Measurements from ENCODE around the gene UCHL1. TPM values are rescaled to one million over a fixed set of nuclear protein-coding genes. Genes with fewer than 3 reads are reported as not detected.

Gene UCHL1
- total RNA-seq, 6 experiments from 2014 or later, result 0.44 to 8.7 (median 1.6) TPM; not detected in 1

DNA sequence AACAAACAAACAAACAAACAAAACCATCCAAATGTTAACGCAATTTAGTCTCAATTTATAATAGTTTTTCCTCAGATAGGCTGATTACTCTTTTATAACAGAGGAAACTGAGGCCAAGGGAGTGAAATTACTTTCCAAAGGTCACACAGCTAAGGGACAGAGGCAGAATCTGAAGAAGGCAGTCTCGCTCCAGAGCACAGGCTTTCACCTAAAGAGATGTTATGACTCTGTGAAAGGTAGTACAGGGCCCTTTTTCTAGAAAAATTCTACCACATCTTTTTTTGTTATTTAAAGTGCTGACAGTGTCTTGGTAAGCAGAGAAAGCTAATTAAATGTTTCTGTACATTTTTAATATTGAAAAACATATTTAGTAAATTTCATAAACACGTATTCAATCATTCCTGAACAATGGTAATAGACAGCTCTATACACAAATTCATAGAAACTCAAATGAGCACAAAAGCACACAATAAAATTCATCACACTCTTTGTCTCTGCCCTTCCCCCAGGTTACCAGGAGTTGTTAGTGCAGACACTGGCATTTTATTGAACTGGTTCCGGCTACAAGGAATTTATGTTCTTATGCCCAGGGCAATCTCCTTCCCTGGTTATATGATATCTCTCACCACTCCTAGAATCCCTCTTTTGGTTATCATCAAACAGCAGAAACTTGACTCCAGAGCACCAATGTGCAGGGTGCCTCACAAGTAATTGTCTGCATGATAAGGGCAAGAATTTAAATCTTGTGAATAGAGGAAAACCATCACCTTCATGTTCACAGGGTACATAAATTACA is 34.7 kb upstream of the UCHL1 start:
- Histone ChIP-seq H3K27ac (no peak overlapping the region), H3K4me3 (no peak overlapping the region), H3K4me1 (no peaks in the 10 kb centered on the region), H3K27me3 (no peaks in the 10 kb centered on the region), H3K9me3 (no peaks in the 10 kb centered on the region), H3K36me3 (no peaks in the 10 kb centered on the region)
- DNase-seq (no peak), ATAC-seq (no peak)
- WGBS (ENCODE audit: insufficient coverage, low coverage, low lambda C conversion rate, missing lambda C conversion rate), result 78% methylated on average over 4 of the region's 4 CpGs
- TF ChIP-seq, protein P1, sequence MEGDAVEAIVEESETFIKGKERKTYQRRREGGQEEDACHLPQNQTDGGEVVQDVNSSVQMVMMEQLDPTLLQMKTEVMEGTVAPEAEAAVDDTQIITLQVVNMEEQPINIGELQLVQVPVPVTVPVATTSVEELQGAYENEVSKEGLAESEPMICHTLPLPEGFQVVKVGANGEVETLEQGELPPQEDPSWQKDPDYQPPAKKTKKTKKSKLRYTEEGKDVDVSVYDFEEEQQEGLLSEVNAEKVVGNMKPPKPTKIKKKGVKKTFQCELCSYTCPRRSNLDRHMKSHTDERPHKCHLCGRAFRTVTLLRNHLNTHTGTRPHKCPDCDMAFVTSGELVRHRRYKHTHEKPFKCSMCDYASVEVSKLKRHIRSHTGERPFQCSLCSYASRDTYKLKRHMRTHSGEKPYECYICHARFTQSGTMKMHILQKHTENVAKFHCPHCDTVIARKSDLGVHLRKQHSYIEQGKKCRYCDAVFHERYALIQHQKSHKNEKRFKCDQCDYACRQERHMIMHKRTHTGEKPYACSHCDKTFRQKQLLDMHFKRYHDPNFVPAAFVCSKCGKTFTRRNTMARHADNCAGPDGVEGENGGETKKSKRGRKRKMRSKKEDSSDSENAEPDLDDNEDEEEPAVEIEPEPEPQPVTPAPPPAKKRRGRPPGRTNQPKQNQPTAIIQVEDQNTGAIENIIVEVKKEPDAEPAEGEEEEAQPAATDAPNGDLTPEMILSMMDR (IDR thresholded peaks at IDR 0.05), result no peak
- no peak for TF ChIP-seq POLR2A (IDR thresholded peaks at IDR 0.05)
- intact Hi-C loops (cut with DNase I), result no loop called here

DNA sequence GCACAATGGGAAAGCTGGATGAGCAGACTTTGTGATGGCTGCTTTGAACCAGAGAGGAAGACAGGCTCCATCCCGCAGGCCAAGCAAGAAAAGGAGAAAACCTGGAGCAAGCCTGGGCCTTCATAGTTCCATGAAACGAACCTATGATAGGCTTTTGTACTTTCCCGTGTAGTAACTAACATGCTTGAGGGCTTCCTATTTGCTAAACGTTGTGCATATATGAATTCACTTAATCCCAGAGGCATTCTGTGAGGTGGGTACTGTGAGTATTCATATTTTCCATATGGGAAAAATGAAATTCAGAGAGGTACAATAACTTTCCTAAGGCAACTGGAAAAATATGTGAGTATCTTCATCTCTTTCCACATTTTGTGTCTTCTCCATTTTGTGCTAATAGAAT is 28.8 kb upstream of the UCHL1 start:
- H3K4me3 ChIP-seq, result no peak overlapping the region
- no peaks in the 10 kb centered on the region for H3K4me1 ChIP-seq
- H3K27me3 ChIP-seq, result no peaks in the 10 kb centered on the region
- H3K27ac ChIP-seq, result no peak overlapping the region
- no peak for TF ChIP-seq POLR2A (IDR thresholded peaks at IDR 0.05)
- TF ChIP-seq, protein P1 (IDR thresholded peaks at IDR 0.05), result no peak
- no peaks in the 10 kb centered on the region for H3K9me3 ChIP-seq
- no peak for DNase-seq
- no peak for ATAC-seq
- WGBS (ENCODE audit: insufficient coverage, low coverage, low lambda C conversion rate, missing lambda C conversion rate), result 53% methylated on average over 3 of the region's 4 CpGs
- no peaks in the 10 kb centered on the region for H3K36me3 ChIP-seq
- intact Hi-C loops (cut with DNase I), result no loop called here

DNA sequence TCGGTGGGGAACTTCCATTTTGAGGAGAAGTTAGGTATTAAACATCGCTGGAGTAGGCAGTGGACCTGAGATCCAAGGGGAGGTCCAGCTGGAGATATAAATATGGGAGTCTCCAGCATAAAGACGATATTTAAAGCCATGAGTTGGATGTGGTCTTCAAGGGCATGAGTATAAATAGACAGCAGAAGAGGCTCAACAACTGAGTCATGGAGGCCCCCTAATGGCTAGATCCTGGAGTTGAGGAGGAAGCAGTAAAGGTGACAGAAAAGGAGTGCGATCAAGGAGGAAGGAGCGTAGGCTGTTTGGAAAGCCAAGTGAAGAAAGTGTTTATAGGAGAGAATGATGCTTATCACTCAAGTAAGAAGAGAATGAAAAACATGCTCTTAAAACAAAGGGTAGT is 24.3 kb upstream of the UCHL1 start:
- H3K36me3 ChIP-seq, result no peaks in the 10 kb centered on the region
- peak in 1 of 4 donors; percentile 43 for ATAC-seq
- DNase-seq, result no peak
- no peaks in the 10 kb centered on the region for H3K27me3 ChIP-seq
- WGBS (ENCODE audit: insufficient coverage, low coverage, low lambda C conversion rate, missing lambda C conversion rate), result 62% methylated on average over 4 of the region's 5 CpGs
- H3K27ac ChIP-seq, result no peak overlapping the region
- no peaks in the 10 kb centered on the region for H3K4me1 ChIP-seq
- no peak overlapping the region for H3K4me3 ChIP-seq
- TF ChIP-seq POLR2A (IDR thresholded peaks at IDR 0.05), result no peak
- TF ChIP-seq, protein P1 (IDR thresholded peaks at IDR 0.05), result no peak
- intact Hi-C loops (cut with DNase I), result no loop called here
- H3K9me3 ChIP-seq, result no peaks in the 10 kb centered on the region

DNA sequence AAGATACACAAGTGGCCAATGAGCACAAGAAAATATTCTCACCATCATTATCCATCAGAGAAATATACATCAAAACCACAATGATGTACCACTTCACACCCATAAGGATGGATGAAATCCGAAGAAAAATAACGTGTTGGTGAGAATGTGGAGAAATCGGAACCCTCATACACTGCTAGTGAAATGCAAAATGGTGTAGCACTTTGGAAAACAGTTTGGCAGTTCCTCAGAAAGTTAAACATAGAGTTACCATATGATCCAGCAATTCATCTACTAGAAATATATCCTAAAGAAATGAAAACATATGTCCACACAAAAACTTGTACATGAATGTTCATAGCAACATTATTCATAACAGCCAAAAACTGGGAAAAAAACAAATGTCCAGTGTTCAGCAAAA is 23.9 kb upstream of the UCHL1 start:
- Histone ChIP-seq H3K27me3 (no peaks in the 10 kb centered on the region), H3K4me3 (no peak overlapping the region), H3K36me3 (no peaks in the 10 kb centered on the region), H3K4me1 (no peaks in the 10 kb centered on the region), H3K27ac (no peak overlapping the region), H3K9me3 (no peaks in the 10 kb centered on the region)
- WGBS (ENCODE audit: insufficient coverage, low coverage, low lambda C conversion rate, missing lambda C conversion rate), result 42% methylated on average over 3 of the region's 3 CpGs
- intact Hi-C loops (cut with DNase I), result no loop called here
- no peak for ATAC-seq
- DNase-seq, result no peak
- TF ChIP-seq POLR2A (IDR thresholded peaks at IDR 0.05), result no peak
- TF ChIP-seq, protein P1 (IDR thresholded peaks at IDR 0.05), result no peak

Data from right lobe of liver (tissue), 6 donors.